Measurements from ENCODE around the gene ADPRS. TPM values are rescaled to one million over a fixed set of nuclear protein-coding genes. Genes with fewer than 3 reads are reported as not detected.

ADPRS gene
- total and polyA plus RNA-seq, 7 donors: 21.6 to 49.6 (median 30.0) TPM

- no peak for DNase-seq
- TF ChIP-seq, protein P1, sequence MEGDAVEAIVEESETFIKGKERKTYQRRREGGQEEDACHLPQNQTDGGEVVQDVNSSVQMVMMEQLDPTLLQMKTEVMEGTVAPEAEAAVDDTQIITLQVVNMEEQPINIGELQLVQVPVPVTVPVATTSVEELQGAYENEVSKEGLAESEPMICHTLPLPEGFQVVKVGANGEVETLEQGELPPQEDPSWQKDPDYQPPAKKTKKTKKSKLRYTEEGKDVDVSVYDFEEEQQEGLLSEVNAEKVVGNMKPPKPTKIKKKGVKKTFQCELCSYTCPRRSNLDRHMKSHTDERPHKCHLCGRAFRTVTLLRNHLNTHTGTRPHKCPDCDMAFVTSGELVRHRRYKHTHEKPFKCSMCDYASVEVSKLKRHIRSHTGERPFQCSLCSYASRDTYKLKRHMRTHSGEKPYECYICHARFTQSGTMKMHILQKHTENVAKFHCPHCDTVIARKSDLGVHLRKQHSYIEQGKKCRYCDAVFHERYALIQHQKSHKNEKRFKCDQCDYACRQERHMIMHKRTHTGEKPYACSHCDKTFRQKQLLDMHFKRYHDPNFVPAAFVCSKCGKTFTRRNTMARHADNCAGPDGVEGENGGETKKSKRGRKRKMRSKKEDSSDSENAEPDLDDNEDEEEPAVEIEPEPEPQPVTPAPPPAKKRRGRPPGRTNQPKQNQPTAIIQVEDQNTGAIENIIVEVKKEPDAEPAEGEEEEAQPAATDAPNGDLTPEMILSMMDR (IDR thresholded peaks at IDR 0.05): no peak
- TF ChIP-seq POLR2AphosphoS5 (IDR thresholded peaks at IDR 0.05): no peak
- no peak for TF ChIP-seq POLR2A (IDR thresholded peaks at IDR 0.05)
- no peak for TF ChIP-seq EP300 (IDR thresholded peaks at IDR 0.05)
- Histone ChIP-seq H3K27ac (peak overlapping the region in 1 of 4 donors; percentile 49), H3K4me1 (peaks cover 0 to 26% (median 24%) of the 10 kb centered on the region in 4 donors), H3K36me3 (no peaks in the 10 kb centered on the region), H3K4me3 (peak overlapping the region; percentile 39 to 56 (median 50)), H3K27me3 (peaks cover 0 to 12% (median 0%) of the 10 kb centered on the region in 3 donors), H3K9me3 (no peaks in the 10 kb centered on the region)
- intact Hi-C loops (cut with DNase I): loop anchor here (5.0 kb wide), 1 partner anchor 152 kb away; the partner anchor contains the start of gene AGO3
- 52 to 62% methylated on average over 19 of the region's 19 CpGs for WGBS, 2 donors
These were observed 4.1 kb upstream of the ADPRS start for GRCh38 chr1:36084497-36085115.

GRCh38 chr1:36085126-36085525 lies 3.6 kb upstream of the ADPRS start:
- Histone ChIP-seq H3K4me1 (peaks cover 0 to 31% (median 29%) of the 10 kb centered on the region in 4 donors), H3K27me3 (peaks cover 0 to 12% (median 0%) of the 10 kb centered on the region in 3 donors), H3K27ac (no peak overlapping the region), H3K9me3 (no peaks in the 10 kb centered on the region), H3K36me3 (no peaks in the 10 kb centered on the region), H3K4me3 (no peak overlapping the region)
- DNase-seq: peak; percentile 51
- intact Hi-C loops (cut with DNase I): loop anchor here (5.0 kb wide), 1 partner anchor 153 kb away; the partner anchor contains the start of gene AGO3
- WGBS, 2 donors: 90 to 96% methylated on average over 9 of the region's 9 CpGs
- TF ChIP-seq EP300 (IDR thresholded peaks at IDR 0.05) (no peak), POLR2A (IDR thresholded peaks at IDR 0.05) (no peak), POLR2AphosphoS5 (IDR thresholded peaks at IDR 0.05) (no peak)
- TF ChIP-seq, protein P1 (IDR thresholded peaks at IDR 0.05): no peak

GRCh38 chr1:36085686-36086526 lies 2.8 kb upstream of the ADPRS start:
- TF ChIP-seq POLR2A (IDR thresholded peaks at IDR 0.05) (no peak), EP300 (IDR thresholded peaks at IDR 0.05) (no peak), POLR2AphosphoS5 (IDR thresholded peaks at IDR 0.05) (no peak)
- Histone ChIP-seq H3K4me1 (peaks cover 0 to 38% (median 32%) of the 10 kb centered on the region in 4 donors), H3K27ac (no peak overlapping the region), H3K36me3 (peaks cover 0 to under 1% (median under 1%) of the 10 kb centered on the region in 4 donors), H3K9me3 (no peaks in the 10 kb centered on the region), H3K4me3 (no peak overlapping the region), H3K27me3 (peaks cover 0 to 12% (median 0%) of the 10 kb centered on the region in 3 donors)
- intact Hi-C loops (cut with DNase I): loop anchor here (5.0 kb wide), 1 partner anchor 154 kb away; the partner anchor contains the start of gene AGO3
- WGBS, 2 donors: 91 to 92% methylated on average over 29 of the region's 29 CpGs
- peak; percentile 55 for DNase-seq

DNA sequence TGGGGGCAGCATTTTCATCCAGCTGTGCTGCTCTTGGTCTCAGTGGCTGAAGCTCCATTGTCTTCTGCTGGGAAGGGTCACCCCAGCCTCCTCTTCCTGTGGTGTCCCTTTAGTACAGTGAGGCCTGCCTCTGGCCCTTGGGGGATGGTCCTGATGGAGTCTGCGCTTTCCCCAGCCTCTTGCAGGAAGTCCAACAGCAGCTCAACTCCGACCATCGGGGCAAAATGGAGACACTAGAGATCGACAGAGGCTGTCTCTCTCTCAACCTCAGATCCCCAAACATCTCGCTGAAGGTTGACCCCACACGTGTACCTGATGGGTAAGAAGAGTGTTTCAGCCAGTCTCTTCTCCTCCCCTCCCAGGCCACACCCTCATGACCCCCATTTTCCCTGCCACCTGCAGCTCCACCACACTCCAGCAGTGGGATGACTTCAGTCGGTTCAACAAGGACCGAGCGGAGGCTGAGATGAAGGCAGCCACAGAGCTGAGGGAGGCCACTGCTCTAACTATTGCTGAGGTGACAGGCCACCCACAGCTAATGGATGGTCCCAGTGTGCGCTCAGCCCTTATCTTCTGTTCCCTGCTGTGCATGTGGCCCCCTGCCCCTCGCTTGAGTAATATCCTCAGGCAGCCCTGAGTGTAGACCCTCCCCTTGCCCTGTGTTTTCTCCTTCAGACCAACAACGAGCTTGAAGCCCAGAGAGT lies 2.0 kb upstream of the ADPRS start:
- TF ChIP-seq, protein P1 (IDR thresholded peaks at IDR 0.05): no peak
- TF ChIP-seq EP300 (IDR thresholded peaks at IDR 0.05) (no peak), POLR2A (IDR thresholded peaks at IDR 0.05) (no peak), POLR2AphosphoS5 (IDR thresholded peaks at IDR 0.05) (no peak)
- H3K27me3 ChIP-seq: peaks cover 0 to 12% (median 0%) of the 10 kb centered on the region in 3 donors
- no peaks in the 10 kb centered on the region for H3K9me3 ChIP-seq
- 89 to 91% methylated on average over 12 of the region's 12 CpGs for WGBS, 2 donors
- intact Hi-C loops (cut with DNase I): loop anchor here (5.0 kb wide), 1 partner anchor 154 kb away; the partner anchor contains the start of gene AGO3
- H3K36me3 ChIP-seq: peaks cover 0 to 8% (median 4%) of the 10 kb centered on the region in 4 donors
- DNase-seq: peak; percentile 60
- peaks cover 0 to 43% (median 36%) of the 10 kb centered on the region in 4 donors for H3K4me1 ChIP-seq
- H3K4me3 ChIP-seq: no peak overlapping the region
- no peak overlapping the region for H3K27ac ChIP-seq
